Measurements from ENCODE around the gene RNF138. TPM values are rescaled to one million over a fixed set of nuclear protein-coding genes. Genes with fewer than 3 reads are reported as not detected.
A peak's percentile ranks its signal among the peaks of the same experiment; 100 is the strongest.

The RNF138 gene
- total and polyA plus RNA-seq, 2 of the 8 experiments (the other 6 are each of a cell fraction or from before 2014, with no cell fraction given) = 29.2 to 109 TPM

- Histone ChIP-seq H4K8ac (ENCODE audit: extremely low read depth, insufficient read depth, low read length) (peak overlapping the region; percentile 82; the same call in 1 of the 2 replicates), H3K4ac (replicated peaks; ENCODE audit: insufficient read length, low read depth, low read length) (no peak overlapping the region), H3K9me3 (ENCODE audit: insufficient read depth in 2 of 2, low read depth in 1 of 2, low read length in 1 of 2) (no peaks in the 10 kb centered on the region), H4K5ac (ENCODE audit: insufficient read length, low read depth, low read length) (peak overlapping the region; percentile 17), H3K79me2 (ENCODE audit: control insufficient read depth in 1 of 2, insufficient read depth in 2 of 2, low read length in 2 of 2) (peaks cover 23 to 45% of the 10 kb centered on the region in 2 experiments), H3K79me1 (ENCODE audit: low read depth, low read length) (peaks cover 8% of the 10 kb centered on the region), H2BK12ac (ENCODE audit: low read depth, low read length) (peak overlapping the region; percentile 93; the same call in 1 of the 2 replicates), H3K27me3 (replicated peaks in 1 of 4; ENCODE audit: control insufficient read depth in 3 of 4, extremely low read depth in 1 of 4, insufficient read depth in 3 of 4, low read length in 3 of 4) (no peaks in the 10 kb centered on the region), H3K4me2 (ENCODE audit: insufficient read depth in 1 of 2, low read depth in 2 of 2, low read length in 2 of 2) (peak overlapping the region; percentile 80 to 85), H3K36me3 (ENCODE audit: control insufficient read depth in 2 of 4, insufficient read depth in 4 of 4, low read length in 3 of 4) (peaks cover 0 to 10% (median 0%) of the 10 kb centered on the region in 4 experiments; a peak in 1 of 8 replicates), H3K4me3 (ENCODE audit: extremely low read depth in 1 of 4, insufficient read depth in 2 of 4, low read depth in 3 of 4, low read length in 4 of 4) (peak overlapping the region; percentile 84 to 92 (median 88)), H2BK5ac (ENCODE audit: low read depth, low read length) (peak overlapping the region; percentile 97), H2BK20ac (ENCODE audit: low read length) (no peak overlapping the region), H2BK15ac (ENCODE audit: low read length) (no peak overlapping the region), H2AFZ (ENCODE audit: low read length) (peak overlapping the region; percentile 72; the same call in 1 of the 2 replicates), H2BK120ac (replicated peaks; ENCODE audit: low read depth, low read length) (no peak overlapping the region), H3K4me1 (replicated peaks in 1 of 4; ENCODE audit: control insufficient read depth in 3 of 4, insufficient read depth in 4 of 4, low read length in 3 of 4) (peaks cover 0 to 3% (median 3%) of the 10 kb centered on the region in 4 experiments; a peak in 3 of 7 replicates), H3K23me2 (ENCODE audit: low read depth, low read length) (peaks cover 5% of the 10 kb centered on the region; the same call in 1 of the 2 replicates), H3K56ac (replicated peaks; ENCODE audit: insufficient read length, low read depth, low read length) (no peak overlapping the region), H3K9ac (replicated peaks in 1 of 4; ENCODE audit: extremely low read depth in 1 of 4, low read depth in 3 of 4, low read length in 3 of 4) (peak overlapping the region; percentile 52 to 91 (median 86)), H3K23ac (ENCODE audit: insufficient read length) (no peak overlapping the region), H4K20me1 (replicated peaks in 1 of 2; ENCODE audit: control insufficient read depth in 1 of 2, insufficient read depth in 2 of 2, low read length in 2 of 2) (peaks cover 6 to 11% of the 10 kb centered on the region in 2 experiments), H3K14ac (ENCODE audit: insufficient read length) (no peak overlapping the region), H2AK5ac (ENCODE audit: low read depth, low read length) (no peak overlapping the region), H4K91ac (replicated peaks; ENCODE audit: insufficient read length, low read length) (peak overlapping the region; percentile 52), H3K18ac (ENCODE audit: extremely low read depth, low read length) (peak overlapping the region; percentile 96; the same call in 1 of the 2 replicates), H3K27ac (ENCODE audit: low read depth, low read length) (peak overlapping the region; percentile 74)
- 1% methylated on average over 22 of the region's 77 CpGs; no CpG with 5 or more reads in 1 of the 2 experiments for WGBS, 2 experiments (ENCODE audit: extremely low coverage in 1 of 2, insufficient coverage in 1 of 2, insufficient read length in 1 of 2, insufficient replicate concordance in 2 of 2, low coverage in 1 of 2, low lambda C conversion rate in 2 of 2, missing lambda C conversion rate in 1 of 2)
- DNase-seq (ENCODE audit: low read depth in 1 of 2, low spot score in 2 of 2) = peak; percentile 89 to 99
- no peak for FAIRE-seq
- ChIA-PET POLR2A (ENCODE audit: partially characterized antibody) (interaction anchor here (0.7 to 1.6 kb wide), 9 partner anchors 8 to 74 kb away, joined by 3 to 10 read pairs (median 4); partner anchors contain the start of gene RNF125), CTCF (ENCODE audit: partially characterized antibody) (no interaction called here)
- no peak for TF ChIP-seq SRF (IDR thresholded peaks at IDR 0.05; ENCODE audit: low read depth, low read length)
- TF ChIP-seq KDM1A (IDR thresholded peaks at IDR 0.05; ENCODE audit: borderline replicate concordance, low read length) = peak; percentile 84; the same call in 1 of the 2 replicates
- TF ChIP-seq TEAD4 (IDR thresholded peaks at IDR 0.05; ENCODE audit: low read depth, low read length) = no peak; the same call in 1 of the 2 replicates
- no peak for TF ChIP-seq CBX5 (IDR thresholded peaks at IDR 0.05; ENCODE audit: low read depth, low read length)
These were observed 888 bp downstream of the RNF138 start for GRCh38 chr18:32092422-32093101.
